22Rv1 (cell line): ENCODE results near the gene DGKI.

Experiments
- CTCF ChIP-seq: fragments of 450-650 bp; IDR thresholded peaks from 2 replicates; pipeline ENCODE4 v1.5.1; 2017; ENCODE audit warnings: mild to moderate bottlenecking
- ZFX ChIP-seq: fragments of 450-650 bp; IDR thresholded peaks from 2 replicates; pipeline ENCODE4 v1.6.1; 2017; ENCODE audit warnings: antibody characterized with exemption, borderline replicate concordance

- no peak for TF ChIP-seq CTCF
- no peak for TF ChIP-seq ZFX
These were observed 450.7 kb downstream of the DGKI start for GRCh38 chr7:137396051-137396450.
